Superior temporal gyrus (tissue), 1 donor: ENCODE measurements around the gene MTMR12.
"Not testable (repeated sequence)": the region's sequence is repeated elsewhere in the genome, so short reads cannot be mapped to it uniquely, and the experiment has no call there.

Source experiments
- DNase-seq: peaks from one replicate; pipeline ENCODE4 v3.0.0-alpha.2; 2016; ENCODE audit errors: extremely low spot score

The MTMR12 gene

GRCh38 chr5:32297181-32298058 lies 15.3 kb downstream of the MTMR12 start:
- no peak for DNase-seq

DNA sequence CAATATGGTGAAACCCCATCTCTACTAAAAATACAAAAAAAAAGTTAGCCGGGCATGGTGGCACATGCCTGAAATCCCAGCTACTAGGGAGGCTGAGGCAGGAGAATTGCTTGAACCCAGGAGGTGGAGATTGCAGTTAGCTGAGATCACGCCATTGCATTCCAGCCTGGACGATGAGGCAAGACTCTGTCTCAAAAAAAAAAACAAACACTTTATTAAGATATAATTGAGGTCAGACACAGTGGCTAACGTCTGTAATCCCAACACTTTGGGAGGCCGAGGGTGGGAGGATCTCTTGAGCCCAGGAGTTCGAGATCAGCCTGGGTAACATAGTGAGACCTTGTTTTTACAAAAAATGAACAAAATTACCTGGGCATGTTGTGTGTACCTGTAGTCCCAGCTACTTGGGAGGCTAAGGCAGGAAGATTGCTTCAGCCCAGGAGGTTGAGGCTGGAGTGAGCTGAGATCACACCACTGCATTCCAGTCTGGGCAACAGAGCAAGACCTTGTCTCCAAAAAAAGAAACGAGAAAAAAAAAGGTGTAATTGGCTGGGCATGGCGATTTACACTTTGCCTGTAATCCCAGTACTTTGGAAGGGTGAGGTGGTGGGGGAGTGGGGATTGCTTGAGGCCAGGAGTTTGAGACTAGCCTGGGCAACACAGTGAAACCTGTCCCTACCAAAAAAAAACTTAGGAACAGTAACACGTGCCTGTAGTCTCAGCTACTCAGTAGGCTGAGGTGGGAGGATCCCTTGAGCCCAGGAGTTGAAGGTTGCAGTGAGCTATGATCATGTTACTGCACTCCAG lies 16.6 kb downstream of the MTMR12 start:
- DNase-seq = not testable (repeated sequence)

DNA sequence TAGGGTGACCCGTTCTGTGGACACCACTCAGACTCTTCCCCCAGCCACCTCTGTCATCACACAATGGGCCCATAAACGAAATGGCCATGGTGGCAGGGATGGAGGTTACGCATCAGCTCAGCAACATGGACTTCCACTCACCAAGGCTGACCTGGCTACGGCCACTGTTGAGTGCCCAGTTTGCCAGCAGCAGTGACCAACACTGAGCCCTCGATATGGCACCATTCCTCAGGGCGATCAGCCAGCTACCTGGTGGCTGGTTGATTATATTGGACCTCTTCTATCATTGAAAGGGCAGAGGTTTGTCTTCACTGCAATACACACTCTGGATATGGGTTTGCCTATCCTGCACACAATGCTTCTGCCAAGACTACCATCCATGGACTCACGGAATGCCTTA lies 21.1 kb downstream of the MTMR12 start:
- no peak for DNase-seq

DNA sequence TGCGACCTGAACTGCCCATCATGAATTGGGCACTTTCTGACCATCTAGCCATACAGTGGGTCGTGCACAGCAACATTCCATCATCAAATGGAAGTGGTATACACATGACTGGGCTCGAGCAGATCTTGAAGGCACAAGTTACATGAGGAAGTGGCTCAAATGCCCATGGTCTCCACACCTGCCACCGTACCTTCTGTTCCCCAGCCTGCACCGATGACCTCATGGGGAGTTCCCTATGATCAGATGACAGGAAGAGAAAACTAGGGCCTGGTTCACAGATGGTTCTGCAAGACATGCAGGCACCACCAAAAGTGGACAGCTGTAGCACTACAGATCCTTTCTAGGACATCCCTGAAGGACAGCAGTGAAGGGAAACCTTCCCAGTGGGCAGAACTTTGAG lies 21.8 kb downstream of the MTMR12 start:
- DNase-seq = no peak

DNA sequence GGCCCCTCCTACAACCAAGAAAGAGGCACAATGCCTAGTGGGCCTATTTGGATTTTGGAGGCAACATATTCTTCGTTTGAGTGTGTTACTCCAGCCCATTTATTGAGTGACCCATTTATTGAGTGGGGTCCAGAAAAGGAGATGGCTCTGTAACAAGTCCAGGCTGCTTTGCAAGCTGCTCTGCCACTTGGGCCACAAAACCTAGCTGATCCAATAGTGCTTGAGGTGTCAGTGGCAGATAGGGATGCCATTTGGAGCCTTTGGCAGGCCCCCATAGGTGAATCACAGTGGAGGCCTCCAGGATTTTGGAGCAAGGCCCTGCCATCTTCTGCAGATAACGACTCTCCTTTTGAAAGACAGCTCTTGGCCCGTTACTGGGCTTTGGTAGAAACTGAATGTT lies 22.2 kb downstream of the MTMR12 start:
- DNase-seq = not testable (repeated sequence)

DNA sequence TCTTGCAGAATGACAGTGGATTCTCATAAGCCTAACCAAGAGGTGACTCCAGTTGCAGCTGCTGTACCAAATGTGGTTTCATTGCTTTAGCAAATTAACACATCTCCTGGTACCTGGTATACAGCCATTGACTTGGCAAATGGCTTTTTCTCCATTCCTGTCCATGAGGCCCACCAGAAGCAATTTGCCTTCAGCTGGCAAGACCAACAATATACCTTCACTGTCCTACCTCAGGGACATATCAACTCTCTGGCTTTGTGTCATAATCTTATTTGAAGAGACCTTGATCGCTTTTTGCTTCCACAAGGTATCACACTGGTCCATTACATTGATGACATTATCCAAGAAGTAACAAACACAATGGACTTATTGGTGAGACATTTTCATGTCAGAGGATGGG lies 22.8 kb downstream of the MTMR12 start:
- DNase-seq = not testable (repeated sequence)

- DNase-seq = not testable (repeated sequence)
These were observed 24.6 kb downstream of the MTMR12 start for GRCh38 chr5:32288135-32288534.

GRCh38 chr5:32287525-32287924 lies 25.2 kb downstream of the MTMR12 start:
- DNase-seq = not testable (repeated sequence)

DNA sequence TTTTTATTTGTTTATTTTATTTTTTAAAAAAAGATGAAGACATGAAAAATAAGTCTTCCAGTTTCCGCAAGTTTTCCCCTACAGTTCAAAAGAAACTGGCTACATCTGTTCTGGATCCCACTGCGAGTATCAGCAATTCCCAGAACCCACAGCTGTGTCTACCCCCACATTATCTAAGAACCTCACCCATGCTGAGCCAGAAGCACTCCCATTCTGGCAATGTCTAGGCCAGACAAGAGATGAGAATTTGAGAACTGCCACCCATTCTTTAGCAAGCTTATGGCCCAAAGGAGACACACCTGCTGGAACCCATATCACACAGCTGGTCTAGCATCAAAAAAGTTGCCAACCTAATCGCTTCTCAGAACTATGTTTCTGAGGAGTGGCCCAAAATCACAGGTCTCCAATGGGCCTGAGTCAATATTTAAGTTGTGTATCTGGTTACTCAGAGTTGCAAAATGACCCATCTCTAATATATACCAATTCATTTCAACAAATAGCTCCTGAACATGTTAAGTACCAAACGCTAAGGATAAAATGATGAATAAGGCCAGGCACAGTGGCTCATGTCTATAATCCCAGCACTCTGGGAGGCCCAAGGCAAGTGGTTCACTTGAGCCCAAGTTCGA lies 27.1 kb downstream of the MTMR12 start:
- no peak for DNase-seq

DNA sequence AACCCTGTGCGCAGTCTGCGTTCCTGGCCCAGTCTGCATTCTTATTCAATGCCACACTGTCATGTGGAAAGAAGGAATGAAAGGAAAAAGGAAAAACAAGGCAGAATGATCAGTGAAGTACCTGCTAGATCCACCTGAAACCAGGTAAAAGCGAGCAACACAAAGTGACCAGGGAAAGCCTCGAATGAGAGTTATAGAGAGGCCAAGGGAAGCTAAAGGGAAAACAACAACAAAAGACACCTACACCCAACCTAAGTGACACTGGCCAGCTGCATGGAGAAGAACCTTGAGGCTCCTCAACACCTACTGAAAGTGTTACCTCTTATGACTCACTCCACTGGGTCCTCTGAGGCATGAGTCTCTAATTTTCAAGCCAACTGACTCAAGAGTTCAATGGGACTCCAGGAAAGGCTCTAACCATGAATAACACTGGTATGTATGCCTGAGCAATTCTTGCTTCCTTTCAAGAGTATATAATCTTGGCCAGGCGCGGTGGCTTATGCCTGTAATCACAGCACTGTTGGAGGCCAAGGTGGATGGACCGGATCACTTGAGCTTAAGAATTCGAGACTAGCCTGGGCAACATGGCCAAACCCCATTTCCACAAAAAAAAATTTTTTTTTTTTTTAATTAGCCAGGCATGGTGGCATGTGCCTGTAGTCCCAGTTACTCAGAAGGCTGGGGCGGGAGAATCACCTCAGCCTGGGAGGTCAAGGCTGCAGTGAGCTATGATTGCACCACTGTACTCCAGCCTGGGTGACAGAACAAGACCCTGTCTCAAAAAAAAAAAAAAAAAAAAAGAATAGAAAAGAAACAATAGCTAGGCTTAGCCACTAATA lies 29.0 kb downstream of the MTMR12 start:
- no peak for DNase-seq

DNA sequence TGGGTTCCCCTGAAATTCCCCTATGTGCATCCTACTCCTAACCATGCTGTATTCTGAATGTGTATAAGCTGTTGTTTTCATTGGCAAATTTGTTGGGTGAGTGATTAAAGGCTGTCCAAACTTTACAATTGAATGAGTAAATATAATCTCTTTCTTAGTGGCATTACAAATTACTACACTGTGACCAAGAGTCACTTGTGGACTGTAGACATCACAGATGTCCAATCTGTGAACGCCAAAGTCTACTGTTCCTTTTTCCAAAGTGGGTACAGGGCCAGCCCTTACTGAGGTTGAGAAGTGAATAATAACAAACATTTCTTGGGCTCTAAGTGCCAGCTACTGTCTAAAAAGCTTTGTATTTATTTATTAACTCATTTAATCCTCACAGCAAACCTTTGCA lies 29.7 kb downstream of the MTMR12 start:
- DNase-seq = no peak

GRCh38 chr5:32282633-32283032 lies 30.1 kb downstream of the MTMR12 start:
- no peak for DNase-seq

DNA sequence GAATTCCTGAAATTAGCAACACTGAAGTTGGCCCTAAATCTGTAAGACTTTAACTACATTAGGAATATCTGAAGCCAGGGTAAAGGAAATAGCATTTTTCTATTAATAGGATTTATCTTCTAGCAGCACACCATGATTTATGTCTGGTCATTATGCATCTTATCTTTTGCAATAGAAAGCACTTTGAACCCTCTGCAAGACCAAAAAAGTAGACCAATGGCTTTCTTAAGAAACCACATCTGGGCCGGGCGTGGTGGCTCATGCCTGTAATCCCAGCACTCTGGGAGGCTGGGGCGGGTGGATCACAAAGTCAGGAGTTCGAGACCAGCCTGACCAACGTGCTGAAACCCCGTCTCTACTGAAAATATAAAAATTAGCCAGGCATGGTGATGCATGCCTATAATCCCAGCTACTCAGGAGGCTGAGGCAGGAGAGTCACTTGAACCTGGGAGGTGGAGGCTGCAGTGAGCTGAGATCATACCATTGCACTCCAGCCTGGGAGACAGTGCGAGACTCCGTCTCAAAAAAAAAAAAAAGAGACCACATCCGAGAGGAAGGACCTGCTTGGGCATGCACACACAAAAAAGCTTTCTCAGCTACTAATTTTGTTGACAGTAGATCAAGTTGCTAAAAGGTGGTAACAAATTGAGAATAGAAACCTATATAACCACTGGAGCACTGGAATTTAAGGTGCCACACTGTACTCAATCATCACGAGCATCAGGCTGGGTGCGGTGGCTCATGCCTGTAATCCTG lies 31.2 kb downstream of the MTMR12 start:
- DNase-seq = not testable (repeated sequence)

DNA sequence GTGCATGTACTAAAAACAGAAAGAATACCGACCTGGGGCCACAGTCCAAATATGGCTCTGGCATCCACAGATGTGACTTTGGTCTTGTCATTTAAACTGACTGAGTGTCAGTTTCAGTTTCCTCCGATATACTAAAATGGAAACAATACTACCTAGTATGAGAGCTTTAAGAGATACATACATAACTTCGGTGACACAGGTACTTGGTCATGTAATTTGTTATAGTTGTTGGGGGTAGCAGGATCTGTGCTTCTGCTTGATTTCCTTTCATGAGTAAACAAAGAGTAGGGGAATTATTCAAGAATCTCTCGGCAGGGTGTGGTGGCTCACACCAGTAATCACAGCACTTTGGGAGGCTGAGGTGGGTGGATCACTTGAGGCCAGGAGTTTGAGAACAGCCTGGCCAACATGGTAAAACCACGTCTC lies 32.1 kb downstream of the MTMR12 start:
- no peak for DNase-seq

DNA sequence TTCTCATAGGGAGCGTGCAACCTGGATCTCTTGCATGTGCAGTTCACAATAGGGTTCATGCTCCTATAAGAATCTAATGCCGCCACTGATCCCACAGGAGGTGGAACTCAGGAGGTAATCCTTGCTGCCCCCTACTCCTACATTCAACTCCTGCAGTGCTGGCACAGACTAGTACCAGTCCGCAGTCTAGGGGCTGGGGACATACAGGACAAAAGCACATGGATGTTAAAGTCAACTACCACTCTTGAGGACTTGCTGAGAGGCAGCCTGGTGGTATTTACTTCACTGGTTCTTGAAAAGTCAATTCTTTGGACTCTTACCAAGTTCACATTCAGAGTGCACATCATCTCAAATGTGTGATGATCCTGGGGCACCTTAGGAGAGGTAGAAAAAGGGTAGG lies 33.0 kb downstream of the MTMR12 start:
- DNase-seq = no peak

- no peak for DNase-seq
These were observed 33.5 kb downstream of the MTMR12 start for GRCh38 chr5:32279223-32279622.

DNA sequence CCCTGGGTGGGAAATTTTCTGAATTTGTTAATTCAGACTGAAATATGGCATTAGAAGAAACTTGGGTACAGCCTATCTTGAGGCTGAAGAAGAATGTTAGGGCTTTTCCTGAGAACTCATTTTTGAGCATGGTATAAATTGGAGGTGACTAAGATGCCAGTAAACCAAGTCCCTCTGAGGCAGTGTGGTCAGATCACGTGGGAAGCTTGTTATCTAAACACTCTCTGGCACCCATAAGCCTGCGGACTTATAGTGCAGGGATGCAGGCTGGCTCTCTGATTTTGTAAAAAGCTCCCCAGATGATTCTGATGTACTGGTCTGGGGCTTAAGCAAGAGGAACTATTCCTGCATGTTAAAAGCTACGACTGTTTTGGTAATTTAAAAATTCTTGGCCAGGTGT lies 34.3 kb downstream of the MTMR12 start:
- no peak for DNase-seq

DNA sequence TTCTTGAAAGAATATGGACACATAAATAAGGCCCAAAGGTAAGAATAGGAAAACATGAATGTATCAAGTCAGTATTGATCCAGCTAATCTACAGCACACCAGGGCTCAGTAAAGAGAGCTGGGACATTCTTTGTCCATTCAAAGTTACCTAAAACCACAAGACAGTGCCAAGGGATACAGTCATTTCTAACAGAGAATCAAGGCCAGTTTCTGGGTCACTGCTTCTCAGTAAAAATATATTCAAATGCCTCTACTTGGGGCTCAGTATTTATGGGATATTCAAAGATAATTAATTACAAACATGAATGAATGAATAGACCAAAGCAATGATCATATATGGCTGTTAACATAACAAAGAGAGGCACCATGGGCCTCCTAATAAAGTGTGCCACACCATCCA lies 34.9 kb downstream of the MTMR12 start:
- DNase-seq = no peak

DNA sequence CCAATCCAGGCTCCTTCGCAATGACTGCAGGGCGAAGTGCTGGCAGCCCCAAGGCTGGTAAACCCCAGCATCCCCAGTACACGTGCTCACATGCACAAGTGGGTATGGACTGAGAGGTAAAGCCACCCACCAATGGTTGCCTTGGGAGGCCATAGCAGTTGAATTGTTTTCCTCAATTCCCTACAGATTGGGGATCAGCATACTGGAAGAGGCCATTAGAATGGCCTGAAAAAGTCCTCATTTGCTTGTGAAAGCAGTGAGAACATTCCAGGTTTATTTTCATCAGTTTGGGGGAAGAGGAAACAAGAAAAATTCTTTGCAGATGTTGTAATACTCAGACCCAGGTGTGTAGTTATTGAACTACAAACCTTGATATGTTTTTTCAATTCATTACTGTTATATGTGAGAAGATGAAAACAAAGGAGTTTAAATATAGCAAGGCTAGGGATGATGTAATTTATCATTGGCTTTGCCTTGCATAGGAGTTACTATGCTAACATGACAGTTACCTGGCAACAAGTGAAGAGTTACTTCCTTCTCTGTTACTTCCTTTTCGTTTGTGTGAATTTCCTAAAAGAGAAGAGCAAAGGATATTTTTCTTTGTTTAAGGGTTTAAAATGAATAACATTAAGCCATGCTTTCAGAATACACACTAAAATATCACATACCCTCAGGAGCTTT lies 36.4 kb downstream of the MTMR12 start:
- DNase-seq = no peak

DNA sequence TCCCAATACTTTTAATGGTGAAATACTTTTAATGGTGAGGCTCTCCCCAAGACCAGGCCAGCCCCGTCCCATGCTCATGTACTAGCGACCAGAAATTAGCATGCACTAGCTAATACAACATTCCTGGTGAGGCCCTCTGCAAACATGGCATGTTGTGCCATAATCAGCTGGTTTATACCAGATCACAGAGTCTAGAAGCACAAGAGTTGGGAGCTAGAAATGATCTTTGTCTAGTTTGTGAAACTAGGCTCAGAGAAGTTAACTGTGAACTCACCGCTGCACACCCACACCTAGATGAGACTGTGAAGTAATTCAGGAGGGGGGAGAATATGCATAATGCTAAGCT lies 37.4 kb downstream of the MTMR12 start:
- no peak for DNase-seq
